Measurements from ENCODE around the gene MAS1. TPM values are rescaled to one million over a fixed set of nuclear protein-coding genes. Genes with fewer than 3 reads are reported as not detected.
"Not testable (repeated sequence)": the region's sequence is repeated elsewhere in the genome, so short reads cannot be mapped to it uniquely, and the experiment has no call there.

Gene MAS1
- total RNA-seq (2022): not detected in 2 replicates
- not detected for Bru-seq, nascent RNA
- not detected for BruChase-seq, experiment 1, labeled RNA remaining after a 6-hour chase
- percentile 11 among the genes with signal in this experiment for BruChase-seq, experiment 2, labeled RNA remaining after a 2-hour chase
- long read RNA-seq: 0 reads

GRCh38 chr6:159890792-159891191, at the start of gene MAS1:
Gene MAS1, plus strand, starts transcription at chr6:159890988. Its CDS starts 15,968 bp downstream, at chr6:159906956.
- no peak for DNase-seq (ENCODE audit: unreplicated experiment)
- Mint-ChIP-seq H3K36me3 (ENCODE audit: insufficient read depth, unreplicated experiment) (no peaks in the 10 kb centered on the region), H3K9me3 (ENCODE audit: unreplicated experiment) (no peaks in the 10 kb centered on the region), H3K27ac (ENCODE audit: low read depth, unreplicated experiment) (peak within 1 kb of the TSS; percentile 11), H3K27me3 (ENCODE audit: insufficient read depth, unreplicated experiment) (peaks cover 51% of the 10 kb centered on the region), H3K4me3 (ENCODE audit: unreplicated experiment) (no peak within 1 kb of the TSS), H3K4me1 (ENCODE audit: insufficient read depth, unreplicated experiment) (no peaks in the 10 kb centered on the region)
- no TSS peak for BruUV-seq (replicated peaks)
- CTCF ChIA-PET: interaction anchor here (0.9 kb wide), 1 partner anchor 27 kb away, joined by 3 read pairs; no protein-coding TSS in a partner anchor
- POLR2A ChIA-PET: interaction anchor here (0.6 kb wide), 1 partner anchor 60 kb away, joined by 3 read pairs; no protein-coding TSS in a partner anchor
- TF ChIP-seq, protein P1, sequence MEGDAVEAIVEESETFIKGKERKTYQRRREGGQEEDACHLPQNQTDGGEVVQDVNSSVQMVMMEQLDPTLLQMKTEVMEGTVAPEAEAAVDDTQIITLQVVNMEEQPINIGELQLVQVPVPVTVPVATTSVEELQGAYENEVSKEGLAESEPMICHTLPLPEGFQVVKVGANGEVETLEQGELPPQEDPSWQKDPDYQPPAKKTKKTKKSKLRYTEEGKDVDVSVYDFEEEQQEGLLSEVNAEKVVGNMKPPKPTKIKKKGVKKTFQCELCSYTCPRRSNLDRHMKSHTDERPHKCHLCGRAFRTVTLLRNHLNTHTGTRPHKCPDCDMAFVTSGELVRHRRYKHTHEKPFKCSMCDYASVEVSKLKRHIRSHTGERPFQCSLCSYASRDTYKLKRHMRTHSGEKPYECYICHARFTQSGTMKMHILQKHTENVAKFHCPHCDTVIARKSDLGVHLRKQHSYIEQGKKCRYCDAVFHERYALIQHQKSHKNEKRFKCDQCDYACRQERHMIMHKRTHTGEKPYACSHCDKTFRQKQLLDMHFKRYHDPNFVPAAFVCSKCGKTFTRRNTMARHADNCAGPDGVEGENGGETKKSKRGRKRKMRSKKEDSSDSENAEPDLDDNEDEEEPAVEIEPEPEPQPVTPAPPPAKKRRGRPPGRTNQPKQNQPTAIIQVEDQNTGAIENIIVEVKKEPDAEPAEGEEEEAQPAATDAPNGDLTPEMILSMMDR (IDR thresholded peaks at IDR 0.05; ENCODE audit: unreplicated experiment): no peak
- intact Hi-C loops (cut with micrococcal nuclease): no loop called here

DNA sequence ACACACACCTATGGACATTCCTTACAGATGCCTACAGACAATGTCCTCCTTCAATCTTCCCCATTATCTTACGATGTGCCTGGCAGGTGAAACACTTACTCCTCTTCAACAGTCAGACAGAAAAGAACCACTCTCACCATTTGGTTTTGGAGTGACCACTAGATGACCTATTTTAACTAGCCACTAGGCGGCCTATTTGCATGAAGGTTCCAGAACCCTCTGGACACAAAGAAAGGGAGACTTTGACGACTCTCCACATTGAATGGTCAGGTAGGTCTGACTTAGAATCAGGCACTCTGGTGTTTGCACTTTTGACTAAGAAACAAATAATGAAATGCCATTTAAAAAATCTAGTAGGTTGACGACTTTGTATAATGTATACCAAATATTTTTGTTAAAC, 48.8 kb upstream of the MAS1 start:
- no peak overlapping the region for H3K4me3 Mint-ChIP-seq (ENCODE audit: unreplicated experiment)
- H3K36me3 Mint-ChIP-seq (ENCODE audit: insufficient read depth, unreplicated experiment): no peaks in the 10 kb centered on the region
- H3K9me3 Mint-ChIP-seq (ENCODE audit: unreplicated experiment): no peaks in the 10 kb centered on the region
- ChIA-PET CTCF (interaction anchor here (1.1 kb wide), 1 partner anchor 8 kb away, joined by 4 read pairs; no protein-coding TSS in a partner anchor), POLR2A (no interaction called here)
- TF ChIP-seq, protein P1 (IDR thresholded peaks at IDR 0.05; ENCODE audit: unreplicated experiment): peak; percentile 21
- intact Hi-C loops (cut with micrococcal nuclease): no loop called here
- no peaks in the 10 kb centered on the region for H3K4me1 Mint-ChIP-seq (ENCODE audit: insufficient read depth, unreplicated experiment)
- peak; percentile 25 for DNase-seq (ENCODE audit: unreplicated experiment)
- no TSS peak for BruUV-seq (replicated peaks)
- H3K27ac Mint-ChIP-seq (ENCODE audit: low read depth, unreplicated experiment): no peak overlapping the region
- H3K27me3 Mint-ChIP-seq (ENCODE audit: insufficient read depth, unreplicated experiment): no peaks in the 10 kb centered on the region

GRCh38 chr6:159844737-159845645, 45.8 kb upstream of the MAS1 start:
- DNase-seq (ENCODE audit: unreplicated experiment): no peak
- BruUV-seq (replicated peaks): no TSS peak
- ChIA-PET POLR2A (no interaction called here), CTCF (interaction anchor here (0.5 to 0.6 kb wide), 4 partner anchors 18 to 187 kb away, joined by 3 read pairs; no protein-coding TSS in a partner anchor)
- H3K36me3 Mint-ChIP-seq (ENCODE audit: insufficient read depth, unreplicated experiment): no peaks in the 10 kb centered on the region
- TF ChIP-seq, protein P1 (IDR thresholded peaks at IDR 0.05; ENCODE audit: unreplicated experiment): no peak
- no peak overlapping the region for H3K4me3 Mint-ChIP-seq (ENCODE audit: unreplicated experiment)
- H3K4me1 Mint-ChIP-seq (ENCODE audit: insufficient read depth, unreplicated experiment): no peaks in the 10 kb centered on the region
- no peaks in the 10 kb centered on the region for H3K27me3 Mint-ChIP-seq (ENCODE audit: insufficient read depth, unreplicated experiment)
- intact Hi-C loops (cut with micrococcal nuclease): no loop called here
- no peak overlapping the region for H3K27ac Mint-ChIP-seq (ENCODE audit: low read depth, unreplicated experiment)
- peaks cover 8% of the 10 kb centered on the region for H3K9me3 Mint-ChIP-seq (ENCODE audit: unreplicated experiment)

DNA sequence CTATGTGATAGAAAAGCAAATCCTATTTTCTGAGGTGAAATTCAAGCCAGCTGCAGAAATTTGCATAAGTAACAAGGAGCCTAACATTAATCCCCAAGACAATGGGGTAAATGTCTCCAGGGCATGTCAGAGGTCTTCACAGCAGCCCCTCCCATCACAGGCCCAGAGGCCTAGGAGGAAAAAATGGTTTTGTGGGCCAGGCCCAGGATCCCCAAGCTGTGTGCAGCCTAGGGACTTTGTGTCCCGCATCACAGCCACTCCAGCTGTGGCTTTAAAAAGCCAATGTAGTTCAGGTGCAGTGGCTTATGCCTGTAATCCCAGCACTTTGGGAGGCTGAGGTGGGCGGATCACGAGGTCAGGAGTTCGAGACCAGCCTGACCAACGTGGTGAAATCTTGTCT, 42.2 kb upstream of the MAS1 start:
- ChIA-PET CTCF (interaction anchor here (0.7 to 1.1 kb wide), 2 partner anchors 157 to 387 kb away, joined by 3 read pairs; no protein-coding TSS in a partner anchor), POLR2A (interaction anchor here (1.0 kb wide), 1 partner anchor 57 kb away, joined by 3 read pairs; no protein-coding TSS in a partner anchor)
- BruUV-seq (replicated peaks); H3K27ac Mint-ChIP-seq (ENCODE audit: low read depth, unreplicated experiment); H3K36me3 Mint-ChIP-seq (ENCODE audit: insufficient read depth, unreplicated experiment); H3K4me1 Mint-ChIP-seq (ENCODE audit: insufficient read depth, unreplicated experiment); intact Hi-C loops (cut with micrococcal nuclease); H3K4me3 Mint-ChIP-seq (ENCODE audit: unreplicated experiment); DNase-seq (ENCODE audit: unreplicated experiment); H3K9me3 Mint-ChIP-seq (ENCODE audit: unreplicated experiment); H3K27me3 Mint-ChIP-seq (ENCODE audit: insufficient read depth, unreplicated experiment): not testable (repeated sequence)

DNA sequence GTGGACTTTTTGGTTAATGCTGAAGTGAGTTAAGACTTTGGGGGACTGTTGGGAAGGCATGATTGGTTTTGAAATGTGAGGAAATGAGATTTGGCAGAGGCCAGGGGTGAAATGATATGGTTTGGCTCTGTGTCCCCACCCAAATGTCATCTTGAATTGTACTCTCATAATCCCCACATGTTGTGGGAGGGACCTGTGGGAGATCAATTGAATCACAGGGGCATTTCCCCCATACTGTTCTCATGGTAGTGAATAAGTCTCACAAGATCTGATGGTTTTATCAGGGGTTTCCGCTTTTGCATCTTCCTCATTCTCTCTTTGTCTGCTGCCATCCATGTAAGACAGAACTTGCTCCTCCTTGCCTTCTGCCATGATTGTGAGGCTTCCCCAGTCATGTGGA, 40.9 kb upstream of the MAS1 start:
- H3K9me3 Mint-ChIP-seq (ENCODE audit: unreplicated experiment); POLR2A ChIA-PET; BruUV-seq (replicated peaks); H3K36me3 Mint-ChIP-seq (ENCODE audit: insufficient read depth, unreplicated experiment); H3K27me3 Mint-ChIP-seq (ENCODE audit: insufficient read depth, unreplicated experiment); H3K27ac Mint-ChIP-seq (ENCODE audit: low read depth, unreplicated experiment); H3K4me3 Mint-ChIP-seq (ENCODE audit: unreplicated experiment); H3K4me1 Mint-ChIP-seq (ENCODE audit: insufficient read depth, unreplicated experiment); DNase-seq (ENCODE audit: unreplicated experiment): not testable (repeated sequence)
- CTCF ChIA-PET: interaction anchor here (0.8 kb wide), 1 partner anchor 9 kb away, joined by 4 read pairs; no protein-coding TSS in a partner anchor
- intact Hi-C loops (cut with micrococcal nuclease): loop anchor here (5.0 kb wide), 1 partner anchor 123 kb away; the partner anchor contains the start of gene WTAP

Data from MCF 10A (cell line).